NCI-H2196 (cell line): ENCODE data around the gene GNB1L.

ENCODE experiments used
- DNase-seq: peaks from one replicate; lab custom pipeline; 2025; ENCODE audit not compliant: unreplicated experiment; lab: John Stamatoyannopoulos, UW

Gene GNB1L

GRCh38 chr22:19740586-19740985 lies 114.1 kb downstream of the GNB1L start:
- no peak for DNase-seq

GRCh38 chr22:19739911-19740449 lies 114.7 kb downstream of the GNB1L start:
- DNase-seq, result no peak

- DNase-seq, result no peak
These were observed 115.2 kb downstream of the GNB1L start for GRCh38 chr22:19739448-19739895.

GRCh38 chr22:19738664-19739447 lies 115.8 kb downstream of the GNB1L start:
- no peak for DNase-seq

- no peak for DNase-seq
These were observed 116.6 kb downstream of the GNB1L start for GRCh38 chr22:19737846-19738663.

DNA sequence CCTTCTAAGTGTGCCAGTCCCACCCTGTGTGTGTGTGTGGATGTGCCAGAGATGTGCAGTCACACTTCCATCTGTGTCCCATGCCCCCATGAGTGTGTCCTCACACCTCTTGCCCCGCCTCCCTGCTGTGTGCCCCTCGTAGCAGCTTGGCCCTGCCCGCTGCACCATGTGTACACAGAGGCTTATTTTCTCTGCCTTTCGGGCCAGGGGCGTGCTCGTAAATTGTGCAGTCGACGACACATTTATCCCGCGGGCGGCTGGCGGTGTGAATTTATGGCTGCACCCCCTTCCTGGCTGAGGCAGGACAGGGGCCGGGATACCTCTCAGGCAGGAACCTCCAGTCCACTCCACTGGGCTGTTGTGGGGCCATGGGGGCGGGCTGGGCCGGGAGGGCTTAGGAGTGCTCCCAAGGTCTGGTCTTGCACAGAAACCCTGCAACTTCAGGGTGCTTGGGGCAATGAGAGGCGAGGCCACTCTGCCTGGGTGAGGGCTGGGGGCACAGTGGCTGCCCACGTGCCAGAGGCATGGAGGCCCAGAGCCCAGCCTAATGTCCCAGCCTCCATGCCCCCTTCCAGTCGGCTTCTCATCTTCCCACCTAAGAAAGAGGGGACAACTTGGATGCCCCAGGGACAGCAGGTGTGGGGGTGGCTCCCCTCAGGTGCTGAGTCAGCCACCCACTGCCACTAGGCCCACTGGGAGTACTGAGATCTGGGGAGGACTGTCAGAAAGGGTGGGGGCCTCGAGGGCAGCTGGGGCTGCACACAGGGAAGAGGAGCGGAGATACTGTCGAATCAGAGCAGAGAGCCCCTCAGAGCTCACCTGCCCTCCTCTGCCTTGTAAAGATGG lies 118.8 kb downstream of the GNB1L start:
- no peak for DNase-seq

DNA sequence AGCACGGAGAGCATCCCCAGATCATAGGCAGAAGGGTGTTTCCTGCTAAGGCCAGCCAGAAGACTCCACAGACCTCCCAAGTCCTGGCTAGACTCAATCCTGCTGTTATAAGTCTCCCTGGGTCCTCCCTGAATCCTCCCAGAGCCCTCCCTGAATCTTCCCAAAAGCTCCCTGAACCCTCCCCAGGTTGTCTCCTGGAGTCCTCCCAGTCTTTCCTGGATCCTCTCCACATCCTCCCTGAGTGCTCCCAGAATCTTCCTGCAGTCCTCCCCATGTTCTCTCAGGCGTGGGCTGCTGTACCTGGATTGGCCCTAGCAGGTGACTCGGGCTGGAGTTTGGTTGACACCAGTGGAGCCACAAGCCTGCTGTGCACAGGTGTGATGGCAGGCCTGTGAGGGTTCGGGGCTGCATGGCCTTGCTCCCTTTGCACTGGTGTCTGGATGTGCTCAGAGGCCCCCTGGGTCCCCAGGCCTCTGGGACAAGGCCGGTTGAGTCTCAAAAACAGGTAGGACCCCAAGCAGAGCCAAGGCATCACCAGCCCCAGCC lies 119.8 kb downstream of the GNB1L start:
- no peak for DNase-seq

DNA sequence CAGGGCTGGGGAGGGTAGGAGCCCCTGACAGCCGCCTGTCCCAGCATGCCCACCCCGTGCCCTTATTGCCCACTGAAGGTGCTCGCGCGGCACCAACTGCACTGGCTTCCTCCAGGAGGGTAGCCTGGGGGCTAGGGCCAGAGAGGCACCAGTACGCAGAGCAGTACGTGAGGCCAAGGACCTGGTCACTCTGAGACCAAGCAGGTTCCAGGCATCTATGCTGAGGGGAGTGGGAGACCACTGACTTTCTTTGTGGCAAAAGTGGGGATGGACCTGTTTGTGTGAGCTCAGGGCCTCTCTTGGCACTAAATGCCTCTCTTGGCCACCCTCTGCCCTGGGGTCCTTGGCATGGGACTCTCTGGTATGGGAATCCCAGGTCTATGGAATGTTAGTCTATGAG lies 120.5 kb downstream of the GNB1L start:
- DNase-seq, result no peak

DNA sequence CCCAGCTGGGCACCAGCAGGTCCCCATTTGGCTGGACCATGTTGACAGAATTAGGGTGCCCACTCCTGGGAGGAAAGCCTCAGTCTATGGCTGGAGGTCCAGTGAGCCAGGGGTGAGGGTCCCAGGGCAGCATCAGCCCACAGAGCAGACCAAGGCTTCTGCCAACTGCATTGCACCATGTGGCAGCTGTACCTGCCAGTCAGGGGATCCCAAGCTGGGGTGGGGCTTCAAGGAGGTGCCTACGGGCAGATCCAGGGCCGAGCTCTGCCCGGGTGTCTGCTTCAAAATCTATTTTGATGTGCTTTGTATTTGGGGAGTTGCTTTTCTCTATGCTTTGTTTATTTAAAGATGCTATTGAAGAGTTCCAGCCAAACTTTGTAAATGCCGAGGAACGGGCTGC lies 120.9 kb downstream of the GNB1L start:
- no peak for DNase-seq
